Muscle layer of duodenum (tissue), 2 donors: ENCODE measurements around the gene C8G.

Experiments
- H3K27ac ChIP-seq: one replicate; pipeline ENCODE4 v1.7.0; 2013; ENCODE audit warnings: mild to moderate bottlenecking, low read length
- H3K27me3 ChIP-seq: one replicate; pipeline ENCODE4 v1.7.0; 2013; ENCODE audit warnings: low read depth, mild to moderate bottlenecking, control low read depth, low read length
- H3K36me3 ChIP-seq, 2 donors: one replicate each; pipeline ENCODE4 v1.7.0; 2013; ENCODE audit warnings: low read length in 2 of 2, control low read depth in 1 of 2, mild to moderate bottlenecking in 1 of 2; ENCODE audit not compliant: insufficient read depth in 2 of 2, control insufficient read depth in 1 of 2
- H3K4me1 ChIP-seq, 2 donors: one replicate each; pipeline ENCODE4 v1.7.0; 2013; ENCODE audit warnings: low read length in 2 of 2, mild to moderate bottlenecking in 2 of 2, control low read depth in 1 of 2, moderate library complexity in 1 of 2; ENCODE audit not compliant: insufficient read depth in 2 of 2, control insufficient read depth in 1 of 2
- H3K4me3 ChIP-seq, 2 donors: one replicate each; pipeline ENCODE4 v1.7.0; 2013; ENCODE audit warnings: low read length in 2 of 2, low read depth in 1 of 2, mild to moderate bottlenecking in 1 of 2
- H3K9me3 ChIP-seq, 2 donors: one replicate each; pipeline ENCODE4 v1.7.0; 2013; ENCODE audit warnings: low read length in 2 of 2, control low read depth in 1 of 2, mild to moderate bottlenecking in 1 of 2; ENCODE audit not compliant: control insufficient read depth in 1 of 2
- donor health status: healthy.

The C8G gene

GRCh38 chr9:136921718-136922117 lies 23.3 kb upstream of the C8G start:
- Histone ChIP-seq H3K4me1 (peaks cover 0 to 5% of the 10 kb centered on the region in 2 donors), H3K36me3 (peaks cover 27 to 49% of the 10 kb centered on the region in 2 donors), H3K27me3 (no peaks in the 10 kb centered on the region), H3K9me3 (no peaks in the 10 kb centered on the region), H3K4me3 (no peak overlapping the region), H3K27ac (no peak overlapping the region)

GRCh38 chr9:136922540-136922939 lies 22.5 kb upstream of the C8G start:
- H3K4me1 ChIP-seq: peaks cover 0 to 5% of the 10 kb centered on the region in 2 donors
- H3K9me3 ChIP-seq: no peaks in the 10 kb centered on the region
- peaks cover 23 to 43% of the 10 kb centered on the region in 2 donors for H3K36me3 ChIP-seq
- H3K4me3 ChIP-seq: no peak overlapping the region
- no peaks in the 10 kb centered on the region for H3K27me3 ChIP-seq
- no peak overlapping the region for H3K27ac ChIP-seq

- Histone ChIP-seq H3K36me3 (peaks cover 20 to 40% of the 10 kb centered on the region in 2 donors), H3K27ac (no peak overlapping the region), H3K4me1 (peaks cover 0 to 5% of the 10 kb centered on the region in 2 donors), H3K9me3 (no peaks in the 10 kb centered on the region), H3K4me3 (no peak overlapping the region), H3K27me3 (no peaks in the 10 kb centered on the region)
Measured at GRCh38 chr9:136923881-136924280, 21.2 kb upstream of the C8G start.

- Histone ChIP-seq H3K4me3 (no peak overlapping the region), H3K27me3 (no peaks in the 10 kb centered on the region), H3K9me3 (no peaks in the 10 kb centered on the region), H3K36me3 (peaks cover 13 to 33% of the 10 kb centered on the region in 2 donors), H3K4me1 (peaks cover 0 to 5% of the 10 kb centered on the region in 2 donors), H3K27ac (no peak overlapping the region)
Measured at GRCh38 chr9:136925414-136926153, 19.5 kb upstream of the C8G start.

- Histone ChIP-seq H3K36me3 (peaks cover 10 to 27% of the 10 kb centered on the region in 2 donors), H3K27ac (no peak overlapping the region), H3K9me3 (no peaks in the 10 kb centered on the region), H3K4me3 (no peak overlapping the region), H3K4me1 (peaks cover 0 to 5% of the 10 kb centered on the region in 2 donors), H3K27me3 (no peaks in the 10 kb centered on the region)
Measured at GRCh38 chr9:136926154-136926704, 18.8 kb upstream of the C8G start.

- Histone ChIP-seq H3K4me3 (no peak overlapping the region), H3K36me3 (peaks cover 10 to 26% of the 10 kb centered on the region in 2 donors), H3K9me3 (no peaks in the 10 kb centered on the region), H3K27ac (no peak overlapping the region), H3K27me3 (no peaks in the 10 kb centered on the region), H3K4me1 (peaks cover 0 to 5% of the 10 kb centered on the region in 2 donors)
Measured at GRCh38 chr9:136926749-136927148, 18.3 kb upstream of the C8G start.

GRCh38 chr9:136927343-136928271 lies 17.4 kb upstream of the C8G start:
- Histone ChIP-seq H3K4me3 (no peak overlapping the region), H3K36me3 (peaks cover 10 to 26% of the 10 kb centered on the region in 2 donors), H3K27ac (no peak overlapping the region), H3K4me1 (no peaks in the 10 kb centered on the region), H3K27me3 (no peaks in the 10 kb centered on the region), H3K9me3 (no peaks in the 10 kb centered on the region)

GRCh38 chr9:136928591-136928990 lies 16.5 kb upstream of the C8G start:
- Histone ChIP-seq H3K36me3 (peaks cover 10 to 26% of the 10 kb centered on the region in 2 donors), H3K9me3 (no peaks in the 10 kb centered on the region), H3K4me3 (no peak overlapping the region), H3K27ac (no peak overlapping the region), H3K4me1 (no peaks in the 10 kb centered on the region), H3K27me3 (no peaks in the 10 kb centered on the region)

GRCh38 chr9:136930014-136930413 lies 15.0 kb upstream of the C8G start:
- no peaks in the 10 kb centered on the region for H3K4me1 ChIP-seq
- no peak overlapping the region for H3K27ac ChIP-seq
- no peak overlapping the region for H3K4me3 ChIP-seq

GRCh38 chr9:136931611-136932130 lies 13.4 kb upstream of the C8G start:
- no peaks in the 10 kb centered on the region for H3K9me3 ChIP-seq
- H3K27ac ChIP-seq: no peak overlapping the region
- no peak overlapping the region for H3K4me3 ChIP-seq

More at GRCh38 chr9:136930014-136930413, 15.0 kb upstream of the C8G start:
- Histone ChIP-seq H3K27me3 (no peaks in the 10 kb centered on the region), H3K36me3 (peaks cover 10 to 15% of the 10 kb centered on the region in 2 donors), H3K9me3 (no peaks in the 10 kb centered on the region)

GRCh38 chr9:136934277-136934676 lies 10.8 kb upstream of the C8G start:
- H3K27me3 ChIP-seq: no peaks in the 10 kb centered on the region
- H3K27ac ChIP-seq: no peak overlapping the region
- H3K4me1 ChIP-seq: no peaks in the 10 kb centered on the region
- H3K36me3 ChIP-seq: peaks cover 0 to 10% of the 10 kb centered on the region in 2 donors
- no peak overlapping the region for H3K4me3 ChIP-seq
- H3K9me3 ChIP-seq: no peaks in the 10 kb centered on the region

More at GRCh38 chr9:136931611-136932130, 13.4 kb upstream of the C8G start:
- no peaks in the 10 kb centered on the region for H3K4me1 ChIP-seq
- H3K27me3 ChIP-seq: no peaks in the 10 kb centered on the region
- H3K36me3 ChIP-seq: peaks cover 2 to 3% of the 10 kb centered on the region in 2 donors
